UCSD-AML1 (cell line): ENCODE measurements around the gene CDH15.
"Not testable (repeated sequence)": the region's sequence is repeated elsewhere in the genome, so short reads cannot be mapped to it uniquely, and the experiment has no call there.

Experiments used
- DNase-seq: peaks from one replicate; lab custom pipeline; 2025; ENCODE audit not compliant: unreplicated experiment; lab: John Stamatoyannopoulos, UW

CDH15 gene

GRCh38 chr16:89224665-89225064 is 53.1 kb downstream of the CDH15 start:
- DNase-seq: no peak

- no peak for DNase-seq
Measured at GRCh38 chr16:89230255-89230654, 58.7 kb downstream of the CDH15 start.

DNA sequence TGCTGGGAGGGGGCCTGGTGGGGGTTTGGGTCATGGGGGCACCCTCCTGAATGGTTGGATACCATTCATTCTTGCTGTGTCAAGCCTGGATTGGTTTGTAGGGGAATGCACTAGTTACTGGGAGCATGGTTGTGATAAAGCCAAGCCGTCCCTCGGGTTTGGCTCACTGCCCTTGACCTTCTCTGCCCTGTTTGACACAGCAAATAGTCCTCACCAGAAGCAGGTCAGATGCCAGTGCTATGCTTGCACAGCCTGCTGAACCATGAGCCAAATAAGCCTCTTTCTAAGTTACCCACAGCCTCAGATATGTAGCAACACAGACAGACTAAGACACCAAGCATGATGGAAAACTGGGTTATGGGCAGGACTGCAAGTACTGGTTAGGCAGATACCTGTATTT is 60.6 kb downstream of the CDH15 start:
- DNase-seq: no peak

GRCh38 chr16:89233678-89234490 is 62.3 kb downstream of the CDH15 start:
- DNase-seq: no peak

- no peak for DNase-seq
Measured at GRCh38 chr16:89237733-89238132, 66.2 kb downstream of the CDH15 start.

DNA sequence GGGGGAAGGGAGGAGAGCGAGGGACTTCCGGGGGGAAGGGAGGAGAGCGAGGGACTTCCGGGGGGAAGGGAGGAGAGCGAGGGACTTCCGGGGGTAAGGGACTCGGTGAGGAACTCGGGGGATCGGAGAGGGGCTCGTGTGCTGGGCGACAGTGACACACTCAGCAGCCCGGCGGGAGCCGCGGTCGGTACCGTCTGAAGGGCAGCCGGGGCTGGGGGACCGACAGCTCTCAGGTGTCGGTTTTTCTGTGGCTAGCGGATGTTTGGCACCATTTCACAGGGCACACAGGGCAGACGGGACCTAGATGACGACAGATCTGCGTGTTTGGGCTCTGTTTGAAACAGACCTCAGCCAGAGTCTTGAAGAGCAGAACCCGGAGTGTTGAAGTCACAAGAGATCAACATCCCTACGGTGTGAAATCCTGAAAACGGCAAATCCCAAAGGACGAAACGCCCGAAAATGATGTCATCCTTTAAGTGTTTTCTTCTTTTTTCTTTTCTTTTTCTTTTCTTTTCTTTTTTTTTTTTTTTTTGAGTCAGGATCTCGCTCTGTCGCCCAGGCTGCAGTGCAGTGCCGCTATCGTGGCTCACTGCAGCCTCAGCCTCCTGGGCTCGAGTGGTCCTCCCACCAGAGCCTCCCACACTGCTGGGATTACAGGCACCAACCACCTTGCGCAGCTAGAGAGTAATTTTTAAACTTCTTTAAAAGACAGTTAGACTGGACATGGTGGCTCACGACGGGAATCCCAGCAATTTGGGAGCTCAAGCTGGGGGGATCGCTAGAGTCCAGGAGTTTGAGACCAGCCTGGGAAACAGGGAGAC is 69.8 kb downstream of the CDH15 start:
- DNase-seq: peak; percentile 75

- DNase-seq: no peak
Measured at GRCh38 chr16:89242795-89243200, 71.2 kb downstream of the CDH15 start.

GRCh38 chr16:89243664-89244063 is 72.1 kb downstream of the CDH15 start:
- DNase-seq: no peak

DNA sequence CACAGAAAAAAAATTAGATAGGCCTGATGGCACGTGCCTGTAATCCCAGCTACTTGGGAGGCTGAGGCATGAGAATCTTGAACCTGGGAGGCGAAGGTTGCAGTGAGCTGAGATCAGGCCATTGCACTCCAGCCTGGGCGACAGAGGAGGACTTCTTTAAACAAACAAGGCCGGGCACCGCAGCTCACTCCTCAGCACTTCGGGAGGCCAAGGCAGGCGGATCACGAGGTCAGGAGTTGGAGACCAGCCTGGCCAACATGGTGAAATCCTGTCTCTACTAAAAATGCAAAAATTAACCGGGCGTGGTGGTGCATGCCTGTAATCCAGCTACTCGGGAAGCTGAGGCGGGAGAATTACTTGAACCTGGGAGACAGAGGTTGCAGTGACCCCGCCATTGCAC is 72.7 kb downstream of the CDH15 start:
- DNase-seq: not testable (repeated sequence)

- no peak for DNase-seq
Measured at GRCh38 chr16:89244754-89245153, 73.2 kb downstream of the CDH15 start.
